Loucy (cell line): ENCODE measurements around the gene PAX7.

ENCODE experiments used
- H2AFZ ChIP-seq: fragments of 200-600 bp; sonication (generic); 2 replicates; pipeline ENCODE4 v1.6.0; 2016; ENCODE audit warnings: antibody characterized with exemption, mild to moderate bottlenecking, low read length, moderate library complexity
- H3F3A ChIP-seq: fragments of 200-600 bp; 2 replicates; pipeline ENCODE4 v1.6.0; 2016; ENCODE audit warnings: antibody characterized with exemption, low read depth, mild to moderate bottlenecking
- H3K27me3 ChIP-seq: fragments of 200-600 bp; sonication (generic); 2 replicates; pipeline ENCODE4 v1.6.1; 2014; ENCODE audit warnings: low read length, mild to moderate bottlenecking; ENCODE audit not compliant: insufficient read depth, poor library complexity, severe bottlenecking
- H3K36me3 ChIP-seq: fragments of 200-600 bp; sonication (generic); 2 replicates; pipeline ENCODE4 v1.6.1; 2016; ENCODE audit warnings: low read length; ENCODE audit not compliant: insufficient read depth
- H3K4me1 ChIP-seq: fragments of 200-600 bp; sonication (generic); 2 replicates; pipeline ENCODE4 v1.5.1; 2014; ENCODE audit warnings: low read length, mild to moderate bottlenecking; ENCODE audit not compliant: insufficient read depth, poor library complexity, severe bottlenecking
- H3K4me2 ChIP-seq: fragments of 200-600 bp; sonication (generic); 2 replicates; pipeline ENCODE4 v1.6.0; 2014; ENCODE audit warnings: antibody characterized with exemption, low read length, low read depth, mild to moderate bottlenecking; ENCODE audit not compliant: poor library complexity, severe bottlenecking
- H3K4me3 ChIP-seq: fragments of 200-600 bp; sonication (generic); 2 replicates; pipeline ENCODE4 v1.5.1; 2014; ENCODE audit warnings: low read length, mild to moderate bottlenecking, mixed read lengths; ENCODE audit not compliant: poor library complexity, severe bottlenecking
- H3K79me2 ChIP-seq: fragments of 200-600 bp; sonication (generic); 2 replicates; pipeline ENCODE4 v1.6.1; 2014; ENCODE audit warnings: low read length; ENCODE audit not compliant: insufficient read depth
- H3K9ac ChIP-seq: fragments of 200-600 bp; sonication (generic); 2 replicates; pipeline ENCODE4 v1.6.0; 2014; ENCODE audit warnings: mild to moderate bottlenecking, low read depth, low read length, moderate library complexity; ENCODE audit not compliant: poor library complexity, severe bottlenecking
- H3K9me2 ChIP-seq: fragments of 200-600 bp; sonication (generic); replicated peaks from 2 replicates; pipeline ENCODE4 v1.6.1; 2016; ENCODE audit warnings: low read depth, low read length, mixed read lengths
- H3K9me3 ChIP-seq: fragments of 200-600 bp; sonication (generic); 2 replicates; pipeline ENCODE4 v1.6.1; 2014; ENCODE audit warnings: mild to moderate bottlenecking, antibody characterized with exemption, low read length, low read depth; ENCODE audit not compliant: insufficient read depth
- H4K20me1 ChIP-seq: fragments of 200-600 bp; sonication (generic); 2 replicates; pipeline ENCODE4 v1.6.0; 2014; ENCODE audit warnings: antibody characterized with exemption, low read length, mild to moderate bottlenecking; ENCODE audit not compliant: insufficient read depth, poor library complexity, severe bottlenecking
- CTCF ChIP-seq: fragments of 200-600 bp; sonication (generic); conservative IDR thresholded peaks from 2 replicates; pipeline ENCODE4 v1.5.1; 2014; ENCODE audit warnings: mild to moderate bottlenecking, antibody characterized with exemption, low read length
- EZH2phosphoT487 ChIP-seq: fragments of 200-600 bp; IDR thresholded peaks from 2 replicates; pipeline ENCODE4 v1.6.1; 2018; ENCODE audit warnings: antibody characterized with exemption, mild to moderate bottlenecking, moderate library complexity, borderline replicate concordance

PAX7 gene

DNA sequence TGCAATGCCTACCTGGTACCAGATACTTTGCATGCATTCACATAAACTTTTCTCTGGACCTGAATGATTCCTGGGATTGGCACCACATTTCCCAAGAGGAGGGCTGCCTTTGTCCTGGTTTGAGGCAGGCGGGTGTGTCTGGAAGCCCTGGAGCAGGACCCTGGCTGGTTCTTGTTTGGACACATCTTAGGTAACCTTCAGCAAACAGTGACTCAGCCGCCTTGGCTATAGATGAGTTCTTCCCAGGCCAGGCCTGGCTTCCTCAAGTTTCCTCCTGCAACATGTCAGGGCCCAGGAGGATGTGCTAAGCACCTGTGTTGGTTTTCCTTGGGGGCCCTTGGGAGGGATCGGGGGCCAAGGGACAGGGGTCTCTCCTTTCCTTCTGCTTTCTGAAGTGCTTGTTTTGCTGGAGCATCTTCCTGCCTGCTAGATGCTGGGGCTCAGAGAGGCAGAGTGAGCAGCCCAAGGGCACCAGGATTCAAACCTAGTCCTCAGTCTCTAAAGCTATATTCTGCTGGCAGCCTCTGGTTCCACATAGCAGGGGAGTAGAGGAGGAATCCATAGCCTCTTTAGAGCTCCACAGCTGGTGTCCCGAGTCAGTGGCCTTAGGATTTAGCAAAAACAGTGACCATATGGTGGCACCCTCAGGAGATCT is 38.2 kb downstream of the PAX7 start:
- Histone ChIP-seq H3F3A (no peaks in the 10 kb centered on the region), H2AFZ (no peak overlapping the region), H3K27me3 (no peaks in the 10 kb centered on the region), H3K9ac (no peak overlapping the region), H3K4me3 (no peak overlapping the region), H3K4me1 (no peaks in the 10 kb centered on the region), H3K36me3 (no peaks in the 10 kb centered on the region), H3K4me2 (no peak overlapping the region), H3K9me3 (no peaks in the 10 kb centered on the region), H4K20me1 (no peaks in the 10 kb centered on the region), H3K79me2 (no peaks in the 10 kb centered on the region), H3K9me2 (no peaks in the 10 kb centered on the region)
- TF ChIP-seq CTCF: no peak
- TF ChIP-seq EZH2phosphoT487: no peak

- Histone ChIP-seq H2AFZ (no peak overlapping the region), H3K27me3 (no peaks in the 10 kb centered on the region), H4K20me1 (no peaks in the 10 kb centered on the region), H3K79me2 (no peaks in the 10 kb centered on the region), H3K36me3 (no peaks in the 10 kb centered on the region), H3K9me2 (no peaks in the 10 kb centered on the region), H3K9ac (no peak overlapping the region), H3K4me2 (no peak overlapping the region), H3K4me1 (no peaks in the 10 kb centered on the region), H3K4me3 (no peak overlapping the region), H3F3A (no peaks in the 10 kb centered on the region), H3K9me3 (no peaks in the 10 kb centered on the region)
- TF ChIP-seq EZH2phosphoT487 (no peak), CTCF (no peak)
Observed at GRCh38 chr1:18670121-18670867, 39.6 kb downstream of the PAX7 start.

DNA sequence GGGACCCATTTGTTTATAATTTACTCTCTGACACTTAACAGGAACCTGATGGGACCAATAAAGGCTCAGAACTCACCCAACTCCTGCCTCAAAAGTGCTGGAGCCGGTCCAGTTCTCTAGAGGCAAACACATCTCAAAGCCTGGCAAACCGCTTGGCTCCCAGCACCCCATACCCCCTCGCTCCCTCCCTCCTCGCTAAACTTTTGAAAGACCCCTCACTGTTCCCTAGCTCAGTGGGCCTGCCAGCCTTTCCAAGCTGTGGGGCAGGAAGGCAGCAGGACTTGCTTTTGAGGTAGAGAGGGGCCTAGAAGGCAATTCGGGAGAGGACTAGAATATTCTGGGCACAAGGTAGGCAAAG is 40.2 kb downstream of the PAX7 start:
- H3K4me3 ChIP-seq: no peak overlapping the region
- H3K4me1 ChIP-seq: no peaks in the 10 kb centered on the region
- no peaks in the 10 kb centered on the region for H3K79me2 ChIP-seq
- no peaks in the 10 kb centered on the region for H4K20me1 ChIP-seq
- H3K36me3 ChIP-seq: no peaks in the 10 kb centered on the region
- H3F3A ChIP-seq: no peaks in the 10 kb centered on the region
- no peaks in the 10 kb centered on the region for H3K9me2 ChIP-seq
- H3K27me3 ChIP-seq: no peaks in the 10 kb centered on the region
- H3K4me2 ChIP-seq: no peak overlapping the region
- H3K9ac ChIP-seq: no peak overlapping the region
- no peak for TF ChIP-seq EZH2phosphoT487
- no peak for TF ChIP-seq CTCF
- no peak overlapping the region for H2AFZ ChIP-seq
- no peaks in the 10 kb centered on the region for H3K9me3 ChIP-seq
